ENCODE data around the gene MTRF1L.
A peak's percentile ranks its signal among the peaks of the same experiment; 100 is the strongest.
"Not testable (repeated sequence)": the region's sequence is repeated elsewhere in the genome, so short reads cannot be mapped to it uniquely, and the experiment has no call there.

Gene MTRF1L

GRCh38 chr6:153003366-153003690, 819 bp upstream of the MTRF1L start:
- DNase-seq = no peak

GRCh38 chr6:153001767-153002612, 519 bp downstream of the MTRF1L start:
- no peak for DNase-seq

GRCh38 chr6:153000790-153001189, 1.7 kb downstream of the MTRF1L start:
- DNase-seq = not testable (repeated sequence)

- no peak for DNase-seq
These were observed 2.3 kb downstream of the MTRF1L start for GRCh38 chr6:153000243-153000642.

- DNase-seq = not testable (repeated sequence)
These were observed 3.0 kb downstream of the MTRF1L start for GRCh38 chr6:152999538-152999937.

GRCh38 chr6:152993847-152994246, 8.7 kb downstream of the MTRF1L start:
- DNase-seq = no peak

- no peak for DNase-seq
These were observed 9.1 kb downstream of the MTRF1L start for GRCh38 chr6:152993431-152993830.

GRCh38 chr6:152986978-152987377, 15.5 kb downstream of the MTRF1L start:
- DNase-seq = no peak

GRCh38 chr6:152985300-152985699, 17.2 kb downstream of the MTRF1L start:
- DNase-seq = not testable (repeated sequence)

GRCh38 chr6:152984513-152984872, 18.0 kb downstream of the MTRF1L start:
- peak; percentile 23 for DNase-seq

GRCh38 chr6:152983637-152984512, 18.6 kb downstream of the MTRF1L start:
- DNase-seq = no peak

- DNase-seq = peak; percentile 98
These were observed 19.4 kb downstream of the MTRF1L start, which contains the start of gene FBXO5 for GRCh38 chr6:152982904-152983636. FBXO5 (minus strand) TSS chr6:152983041; CDS start chr6:152982959, 82 bp downstream.

- DNase-seq = peak; percentile 36
These were observed 20.3 kb downstream of the MTRF1L start for GRCh38 chr6:152981989-152982903.

GRCh38 chr6:152981219-152981618, 21.3 kb downstream of the MTRF1L start:
- no peak for DNase-seq

- no peak for DNase-seq
These were observed 21.9 kb downstream of the MTRF1L start for GRCh38 chr6:152980656-152981055.

GRCh38 chr6:152979116-152979515, 23.4 kb downstream of the MTRF1L start:
- no peak for DNase-seq

GRCh38 chr6:152978058-152978457, 24.5 kb downstream of the MTRF1L start:
- no peak for DNase-seq

GRCh38 chr6:152977556-152977955, 25.0 kb downstream of the MTRF1L start:
- DNase-seq = no peak

- DNase-seq = no peak
These were observed 25.8 kb downstream of the MTRF1L start for GRCh38 chr6:152976749-152977148.

- DNase-seq = no peak
These were observed 27.1 kb downstream of the MTRF1L start for GRCh38 chr6:152975204-152975915.

- no peak for DNase-seq
These were observed 28.6 kb downstream of the MTRF1L start for GRCh38 chr6:152973916-152974315.
